ENCODE data around the gene SHH. TPM values are rescaled to one million over a fixed set of nuclear protein-coding genes. Genes with fewer than 3 reads are reported as not detected.

The SHH gene
- total and polyA plus RNA-seq, 2 of the 4 experiments (the other 2 are of a cell fraction), result under 0.01 to 0.03 TPM

DNA sequence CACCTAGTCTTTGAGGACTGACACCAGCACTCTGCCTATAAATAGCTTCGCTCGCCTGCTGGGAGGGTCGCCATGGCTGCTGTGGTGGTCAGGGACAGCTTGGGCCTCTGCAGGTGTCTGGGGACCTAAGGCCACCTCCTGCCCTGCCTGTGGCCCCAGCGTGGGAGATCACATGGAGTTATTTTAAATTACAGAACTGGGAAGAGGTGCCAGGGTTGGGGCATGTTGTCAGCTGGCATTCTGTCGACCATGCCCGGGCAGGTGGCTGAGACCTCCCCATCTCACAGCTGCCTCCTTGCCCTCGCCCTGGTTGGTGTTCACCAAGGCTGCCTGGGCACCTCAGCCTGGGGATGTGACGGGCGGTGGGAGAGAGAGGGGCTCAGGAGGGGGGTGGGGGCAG, 18.1 kb downstream of the SHH start:
- Histone ChIP-seq H3K9me3 (ENCODE audit: control insufficient read depth, insufficient read depth, low read length) (no peaks in the 10 kb centered on the region), H3K56ac (ENCODE audit: extremely low read depth, insufficient read depth, low read length) (no peak overlapping the region), H3K23ac (ENCODE audit: low read depth, low read length) (no peak overlapping the region), H2AFZ (replicated peaks; ENCODE audit: low read length, poor library complexity) (no peak overlapping the region), H3K9ac (ENCODE audit: low read depth, low read length) (no peak overlapping the region), H3K27ac (ENCODE audit: insufficient read depth, low read length) (no peak overlapping the region), H3K14ac (replicated peaks; ENCODE audit: low read depth, low read length) (no peak overlapping the region), H3K18ac (ENCODE audit: low read depth, low read length) (no peak overlapping the region), H2BK15ac (ENCODE audit: low read depth, low read length) (no peak overlapping the region), H4K5ac (ENCODE audit: low read depth, low read length) (no peak overlapping the region), H3K9me1 (ENCODE audit: insufficient read depth, low read length) (peaks cover 4% of the 10 kb centered on the region; the same call in 1 of the 2 replicates), H4K91ac (ENCODE audit: insufficient read depth, low read depth, low read length) (no peak overlapping the region), H4K20me1 (ENCODE audit: insufficient read depth, low read length) (no peaks in the 10 kb centered on the region), H3K4ac (ENCODE audit: low read depth, low read length) (no peak overlapping the region), H2BK120ac (ENCODE audit: low read depth, low read length) (no peak overlapping the region), H3K79me1 (ENCODE audit: low read depth in 1 of 2, low read length in 2 of 2) (no peaks in the 10 kb centered on the region), H3K4me1 (ENCODE audit: control insufficient read depth, insufficient read depth, low read length) (peaks cover 2% of the 10 kb centered on the region; the same call in 1 of the 2 replicates), H2BK20ac (ENCODE audit: low read depth, low read length) (no peak overlapping the region), H3K4me3 (ENCODE audit: insufficient read depth, low read depth, low read length) (no peak overlapping the region), H3K4me2 (ENCODE audit: low read depth, low read length) (no peak overlapping the region), H2BK5ac (ENCODE audit: low read depth, low read length, poor library complexity, severe bottlenecking) (no peak overlapping the region), H3K27me3 (ENCODE audit: control insufficient read depth, insufficient read depth, low read length) (peaks cover 14% of the 10 kb centered on the region), H3K36me3 (ENCODE audit: control insufficient read depth, insufficient read depth, low read length) (no peaks in the 10 kb centered on the region), H2AK9ac (replicated peaks; ENCODE audit: low read depth, low read length, poor library complexity) (no peak overlapping the region), H4K8ac (ENCODE audit: low read depth in 2 of 2, low read length in 2 of 2) (no peak overlapping the region), H2AK5ac (ENCODE audit: low read depth, low read length) (no peak overlapping the region)
- TF ChIP-seq, protein P1, sequence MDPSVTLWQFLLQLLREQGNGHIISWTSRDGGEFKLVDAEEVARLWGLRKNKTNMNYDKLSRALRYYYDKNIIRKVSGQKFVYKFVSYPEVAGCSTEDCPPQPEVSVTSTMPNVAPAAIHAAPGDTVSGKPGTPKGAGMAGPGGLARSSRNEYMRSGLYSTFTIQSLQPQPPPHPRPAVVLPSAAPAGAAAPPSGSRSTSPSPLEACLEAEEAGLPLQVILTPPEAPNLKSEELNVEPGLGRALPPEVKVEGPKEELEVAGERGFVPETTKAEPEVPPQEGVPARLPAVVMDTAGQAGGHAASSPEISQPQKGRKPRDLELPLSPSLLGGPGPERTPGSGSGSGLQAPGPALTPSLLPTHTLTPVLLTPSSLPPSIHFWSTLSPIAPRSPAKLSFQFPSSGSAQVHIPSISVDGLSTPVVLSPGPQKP (IDR thresholded peaks at IDR 0.05; ENCODE audit: borderline replicate concordance, low read depth, low read length), result no peak
- TF ChIP-seq BHLHE40 (IDR thresholded peaks at IDR 0.05; ENCODE audit: low read depth, low read length), result no peak
- no peak for TF ChIP-seq RCOR1 (IDR thresholded peaks at IDR 0.05; ENCODE audit: insufficient replicate concordance, low read length)
- no peak for TF ChIP-seq FOS (IDR thresholded peaks at IDR 0.05; ENCODE audit: low read depth, low read length)
- no peak for TF ChIP-seq MAFK (IDR thresholded peaks at IDR 0.05; ENCODE audit: low read depth, low read length)
- TF ChIP-seq CHD1 (IDR thresholded peaks at IDR 0.05; ENCODE audit: low read depth, low read length), result no peak
- TF ChIP-seq SMC3 (IDR thresholded peaks at IDR 0.05; ENCODE audit: low read depth, low read length), result no peak
- no peak for TF ChIP-seq MAZ (IDR thresholded peaks at IDR 0.05; ENCODE audit: borderline replicate concordance, low read depth, low read length)
- BruUV-seq (replicated peaks), result no TSS peak
- intact Hi-C loops (cut with micrococcal nuclease) (loop anchor here (10.0 kb wide), 1 partner anchor 1341 kb away; the partner anchor contains the start of gene UBE3C), in situ Hi-C loops (cut with MboI; ENCODE audit: low sequenced_read_pairs) (no loop called here), dilution Hi-C loops (cut with HindIII; ENCODE audit: low sequenced_read_pairs, unreplicated experiment) (no loop called here)
- DNase-seq, result no peak
- ChIA-PET POLR2A (ENCODE audit: unreplicated experiment) (no interaction called here), CTCF (no interaction called here)
- 100% methylated on average over 1 of the region's 9 CpGs; no CpG with 5 or more reads in 1 of the 2 experiments for WGBS, 2 experiments (ENCODE audit: extremely low coverage in 2 of 2, insufficient read length in 1 of 2)
- no peak for ATAC-seq (ENCODE audit: low read depth)
